ENCODE data around the gene MAEA.

GRCh38 chr4:1318488-1319213 lies 29.0 kb downstream of the MAEA start:
- TF ChIP-seq CTCF (IDR thresholded peaks at IDR 0.05) (peak in 7 of 12 donors; percentile 13 to 32 (median 22)), POLR2A (IDR thresholded peaks at IDR 0.05) (no peak)
